GM23248 (cell line): ENCODE data around the gene FRK. TPM values are rescaled to one million over a fixed set of nuclear protein-coding genes. Genes with fewer than 3 reads are reported as not detected.

Source experiments
- DNase-seq: peaks from one replicate; pipeline ENCODE4 v3.0.0-alpha.2; 2015
- H2AFZ ChIP-seq: fragments of 200-600 bp; sonication (generic); 2 replicates; pipeline ENCODE4 v1.6.1; 2016; ENCODE audit warnings: antibody characterized with exemption
- H3F3A ChIP-seq: fragments of 200-600 bp; sonication (generic); 2 replicates; pipeline ENCODE4 v1.6.1; 2016; ENCODE audit warnings: mild to moderate bottlenecking, antibody characterized with exemption, mixed run types; ENCODE audit not compliant: insufficient read depth
- H3K27ac ChIP-seq: fragments of 200-600 bp; sonication (generic); 2 replicates; pipeline ENCODE4 v1.5.1; 2016; ENCODE audit warnings: mild to moderate bottlenecking
- H3K27me3 ChIP-seq: fragments of 200-600 bp; sonication (generic); replicated peaks from 2 replicates; pipeline ENCODE4 v1.6.1; 2016; ENCODE audit warnings: mild to moderate bottlenecking; ENCODE audit not compliant: insufficient read depth
- H3K36me3 ChIP-seq: fragments of 200-600 bp; sonication (generic); 2 replicates; pipeline ENCODE4 v1.6.1; 2016; ENCODE audit warnings: low read depth, mild to moderate bottlenecking
- H3K4me1 ChIP-seq: fragments of 200-600 bp; sonication (generic); 2 replicates; pipeline ENCODE4 v1.6.1; 2016; ENCODE audit warnings: mild to moderate bottlenecking; ENCODE audit not compliant: insufficient read depth
- H3K4me2 ChIP-seq: fragments of 200-600 bp; sonication (generic); one replicate; pipeline ENCODE4 v1.6.1; 2016; ENCODE audit warnings: mild to moderate bottlenecking; ENCODE audit not compliant: unreplicated experiment
- H3K4me3 ChIP-seq: fragments of 200-600 bp; sonication (generic); 2 replicates; pipeline ENCODE4 v1.5.1; 2016; ENCODE audit warnings: mild to moderate bottlenecking
- H3K79me2 ChIP-seq: fragments of 200-600 bp; sonication (generic); 2 replicates; pipeline ENCODE4 v1.6.1; 2016; ENCODE audit warnings: mild to moderate bottlenecking; ENCODE audit not compliant: insufficient read depth
- H3K9ac ChIP-seq: fragments of 200-600 bp; sonication (generic); 2 replicates; pipeline ENCODE4 v1.6.1; 2016; ENCODE audit warnings: mild to moderate bottlenecking
- H3K9me2 ChIP-seq: fragments of 200-600 bp; sonication (generic); 2 replicates; pipeline ENCODE4 v1.6.1; 2016; ENCODE audit warnings: mixed run types, mild to moderate bottlenecking, moderate library complexity; ENCODE audit not compliant: insufficient read depth
- H3K9me3 ChIP-seq: fragments of 200-600 bp; sonication (generic); one replicate; pipeline ENCODE4 v1.6.1; 2017; ENCODE audit warnings: low read depth
- H4K20me1 ChIP-seq: fragments of 200-600 bp; sonication (generic); 2 replicates; pipeline ENCODE4 v1.6.0; 2016; ENCODE audit not compliant: insufficient read depth
- EZH2 ChIP-seq: fragments of 200-600 bp; sonication (generic); IDR thresholded peaks from 2 replicates; pipeline ENCODE4 v1.6.1; 2018; ENCODE audit warnings: antibody characterized with exemption, mild to moderate bottlenecking; ENCODE audit not compliant: insufficient read depth, poor library complexity, severe bottlenecking
- EZH2phosphoT487 ChIP-seq: fragments of 200-600 bp; sonication (generic); IDR thresholded peaks from 2 replicates; pipeline ENCODE4 v1.6.1; 2018; ENCODE audit warnings: antibody characterized with exemption, moderate library complexity, mild to moderate bottlenecking, low read depth; ENCODE audit not compliant: insufficient read depth
- WGBS, 2 experiments: methylation state at CpG; one replicate each; pipeline ENCODE4 v1.1.6; 2015 to 2017; ENCODE audit warnings: low lambda C conversion rate in 2 of 2, low coverage in 1 of 2; ENCODE audit errors: missing lambda C conversion rate in 2 of 2; 5-methylcytosine and 5-hydroxymethylcytosine counted together
- in situ Hi-C: fragments of 300-500 bp; cut with MboI; formaldehyde crosslinking; loops from 2 replicates; pipeline ENCODE4 v1.15.0; 2020
- polyA plus RNA-seq: library from polyadenylated mRNA; unstranded; fragments of >200 nt; fragmentation: Nextera tagmentation; extraction: Ambion mirVana; gene quantifications from 2 replicates; pipeline ENCODE4 v1.2.1, GENCODE V29; 2016
- total RNA-seq: library from RNA; depleted of rRNA; stranded (reverse); fragments of >200 nt; shearing (Covaris generic); gene quantifications from 2 replicates; pipeline ENCODE4 v1.2.3, GENCODE V29; 2014

The FRK gene
- total and polyA plus RNA-seq, 2 experiments from 2014 or later, result 0.06 to 0.32 TPM

DNA sequence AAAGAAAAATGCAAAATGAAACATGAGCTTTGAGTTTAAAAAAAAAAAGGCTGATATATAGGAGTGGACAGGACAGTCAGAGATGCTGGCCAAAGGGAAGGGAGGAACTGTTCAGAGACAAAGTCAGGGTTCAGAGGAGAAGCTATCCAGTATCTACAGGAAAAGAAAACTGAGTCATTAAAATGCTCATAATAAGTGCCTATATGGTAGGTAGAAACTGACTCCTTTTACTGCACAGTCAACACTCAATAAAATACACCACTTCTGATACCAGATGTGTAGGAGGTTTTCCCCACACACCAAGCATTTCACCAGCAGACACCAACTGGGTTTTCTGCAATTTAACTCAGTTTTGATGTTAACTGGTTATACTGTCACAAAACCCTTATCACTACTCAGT, 32.9 kb downstream of the FRK start:
- Histone ChIP-seq H2AFZ (no peak overlapping the region), H3K79me2 (no peaks in the 10 kb centered on the region), H3K27ac (no peak overlapping the region), H3K36me3 (no peaks in the 10 kb centered on the region), H4K20me1 (no peaks in the 10 kb centered on the region), H3K4me3 (no peak overlapping the region), H3K27me3 (no peaks in the 10 kb centered on the region), H3K9me3 (no peaks in the 10 kb centered on the region), H3K4me2 (no peak overlapping the region), H3F3A (no peaks in the 10 kb centered on the region), H3K4me1 (peaks cover 2% of the 10 kb centered on the region), H3K9ac (no peak overlapping the region), H3K9me2 (no peaks in the 10 kb centered on the region; the same call in 1 of the 2 replicates)
- TF ChIP-seq EZH2phosphoT487, result no peak
- TF ChIP-seq EZH2, result no peak
- no peak for DNase-seq
- in situ Hi-C loops, result no loop called here

- Histone ChIP-seq H4K20me1 (no peaks in the 10 kb centered on the region), H3K4me1 (peaks cover 6% of the 10 kb centered on the region), H3K9me2 (no peaks in the 10 kb centered on the region), H3K79me2 (no peaks in the 10 kb centered on the region), H3K4me2 (no peak overlapping the region), H3K36me3 (no peaks in the 10 kb centered on the region), H3K9me3 (no peaks in the 10 kb centered on the region), H3K27ac (no peak overlapping the region), H3K27me3 (no peaks in the 10 kb centered on the region), H3K4me3 (no peak overlapping the region), H3K9ac (no peak overlapping the region), H2AFZ (no peak overlapping the region), H3F3A (no peaks in the 10 kb centered on the region)
- in situ Hi-C loops, result no loop called here
- no peak for DNase-seq
- TF ChIP-seq EZH2 (no peak), EZH2phosphoT487 (no peak)
Observed at GRCh38 chr6:116025405-116025804, 35.3 kb downstream of the FRK start.

- Histone ChIP-seq H3K9me2 (no peaks in the 10 kb centered on the region), H3K36me3 (no peaks in the 10 kb centered on the region), H3K4me1 (peaks cover 6% of the 10 kb centered on the region), H3F3A (no peaks in the 10 kb centered on the region), H4K20me1 (no peaks in the 10 kb centered on the region), H3K9ac (no peak overlapping the region), H3K79me2 (no peaks in the 10 kb centered on the region), H3K27ac (no peak overlapping the region), H3K27me3 (no peaks in the 10 kb centered on the region), H2AFZ (peak overlapping the region; percentile 24; the same call in 1 of the 2 replicates), H3K4me2 (no peak overlapping the region), H3K4me3 (no peak overlapping the region), H3K9me3 (no peaks in the 10 kb centered on the region)
- WGBS, 2 experiments, result 1 to 3% methylated on average over 2 of the region's 2 CpGs
- TF ChIP-seq EZH2phosphoT487 (no peak), EZH2 (no peak)
- in situ Hi-C loops, result no loop called here
- peak; percentile 13 for DNase-seq
Observed at GRCh38 chr6:116022841-116023445, 37.7 kb downstream of the FRK start.

DNA sequence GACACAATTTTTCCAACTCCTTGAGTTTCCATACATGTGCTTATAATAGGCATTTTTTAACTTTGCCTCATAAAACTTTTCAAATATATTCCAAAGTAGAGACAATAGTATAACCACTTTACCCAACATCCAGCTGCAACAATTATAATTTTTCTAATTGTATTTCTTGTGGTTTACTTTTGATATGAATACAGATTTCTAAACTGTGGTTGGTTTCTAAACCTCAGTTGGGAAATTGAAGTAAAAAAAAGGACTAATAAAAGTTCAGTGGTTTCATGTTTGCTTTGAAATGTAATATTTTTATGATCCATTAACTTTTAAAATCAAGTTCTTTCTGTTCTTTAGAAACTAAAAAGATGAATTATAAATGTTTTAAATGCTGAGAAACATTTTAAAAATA, 40.0 kb downstream of the FRK start:
- Histone ChIP-seq H3K9ac (no peak overlapping the region), H3K27me3 (no peaks in the 10 kb centered on the region), H3K9me3 (no peaks in the 10 kb centered on the region), H4K20me1 (no peaks in the 10 kb centered on the region), H3K27ac (no peak overlapping the region), H3K36me3 (no peaks in the 10 kb centered on the region), H3K4me3 (no peak overlapping the region), H3K4me2 (no peak overlapping the region), H3K9me2 (no peaks in the 10 kb centered on the region), H3F3A (no peaks in the 10 kb centered on the region), H2AFZ (no peak overlapping the region), H3K4me1 (peaks cover 6% of the 10 kb centered on the region), H3K79me2 (no peaks in the 10 kb centered on the region)
- in situ Hi-C loops, result no loop called here
- DNase-seq, result no peak
- TF ChIP-seq EZH2 (no peak), EZH2phosphoT487 (no peak)

DNA sequence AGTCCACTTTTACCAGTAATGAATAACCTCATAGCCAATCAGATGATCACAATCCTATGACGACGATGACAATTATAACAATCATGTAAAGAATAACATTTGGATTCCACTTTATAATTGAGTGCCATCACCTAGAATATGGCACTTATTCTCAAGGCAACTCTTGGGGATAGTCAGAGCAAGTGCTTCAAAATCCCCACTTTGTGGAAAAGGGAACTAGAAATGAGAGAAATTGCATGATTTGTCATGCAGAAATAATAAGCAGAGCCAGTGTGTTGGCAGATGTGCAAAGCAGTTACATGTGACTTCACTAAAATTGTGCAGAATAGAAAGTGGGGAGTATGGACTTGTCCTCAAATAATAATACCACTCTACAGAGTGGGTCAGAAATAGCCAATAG, 41.3 kb downstream of the FRK start:
- no peak for DNase-seq
- peaks cover 6% of the 10 kb centered on the region for H3K4me1 ChIP-seq
- WGBS, 2 experiments, result 74 to 75% methylated on average over 2 of the region's 2 CpGs

More for the DNA sequence above, 41.3 kb downstream of the FRK start:
- Histone ChIP-seq H3K9ac (no peak overlapping the region), H3K9me2 (no peaks in the 10 kb centered on the region), H3K4me2 (no peak overlapping the region), H3K27me3 (no peaks in the 10 kb centered on the region), H3K36me3 (no peaks in the 10 kb centered on the region), H3K79me2 (no peaks in the 10 kb centered on the region), H4K20me1 (no peaks in the 10 kb centered on the region), H3F3A (no peaks in the 10 kb centered on the region), H2AFZ (no peak overlapping the region), H3K9me3 (no peaks in the 10 kb centered on the region), H3K4me3 (no peak overlapping the region), H3K27ac (no peak overlapping the region)
- in situ Hi-C loops, result loop anchor here (10.0 kb wide), 1 partner anchor 75 kb away; no protein-coding TSS in a partner anchor
- TF ChIP-seq EZH2phosphoT487 (no peak), EZH2 (no peak)
